Erythroblast (primary cell): ENCODE data around the gene FLT3.

Experiments used
- GATA1 ChIP-seq: IDR thresholded peaks from 2 replicates; pipeline ENCODE4 v1.6.1; 2011; ENCODE audit warnings: low read depth, mild to moderate bottlenecking, control low read depth, low read length, moderate library complexity
- POLR2A ChIP-seq: IDR thresholded peaks from 2 replicates; pipeline ENCODE4 v1.6.1; 2011; ENCODE audit warnings: mild to moderate bottlenecking, low read length

GRCh38 chr13:28056426-28056825, 44.0 kb downstream of the FLT3 start:
- no peak for TF ChIP-seq POLR2A
- TF ChIP-seq GATA1 = no peak
